CD4-positive, alpha-beta T cell treated with Interleukin-4 for 4 hours (primary cell): ENCODE measurements around the gene ANGPT4.

Source experiments
- DNase-seq: peaks from one replicate; pipeline ENCODE4 v3.0.0-alpha.2; 2020

Gene ANGPT4

DNA sequence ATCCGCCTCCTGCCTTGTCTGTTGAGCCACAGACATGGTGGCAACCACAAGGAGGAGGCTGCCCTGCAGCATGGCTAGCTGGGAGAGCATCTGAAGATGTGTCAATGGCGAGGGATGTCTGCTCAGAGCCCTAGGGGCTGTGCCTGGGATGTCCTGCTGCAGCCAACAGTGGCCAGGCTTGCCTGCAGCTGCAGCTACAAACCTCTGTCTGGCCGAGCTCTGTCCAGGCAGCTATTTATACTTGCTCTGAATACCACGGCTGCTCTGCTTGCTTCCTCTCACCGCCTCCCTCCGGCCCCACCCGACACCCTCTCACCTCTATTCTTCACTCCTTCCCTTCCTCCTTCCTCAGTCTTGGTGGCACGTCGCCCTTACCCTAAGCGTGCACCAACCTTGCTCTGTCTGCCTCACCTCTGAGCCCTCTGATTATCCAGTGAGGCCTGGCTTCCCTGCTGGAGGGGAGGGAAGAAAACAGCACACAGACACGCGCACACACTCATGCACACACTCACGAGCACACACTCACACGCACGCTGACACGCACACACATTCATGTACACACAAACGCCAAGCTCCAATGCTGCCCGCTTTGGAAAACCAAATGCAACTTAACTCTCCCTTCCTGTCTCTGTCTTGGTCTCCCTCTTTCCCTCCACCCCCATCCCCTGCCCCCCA lies at the start of gene ANGPT4:
ANGPT4 (minus strand) TSS at position 210 of the 675 bp plus-strand sequence; CDS start at position 90, 120 bp downstream.
- DNase-seq: no peak

- no peak for DNase-seq
Observed at GRCh38 chr20:963795-964194, 47.7 kb upstream of the ANGPT4 start.

GRCh38 chr20:962683-963082 lies 46.5 kb upstream of the ANGPT4 start:
- DNase-seq: no peak

DNA sequence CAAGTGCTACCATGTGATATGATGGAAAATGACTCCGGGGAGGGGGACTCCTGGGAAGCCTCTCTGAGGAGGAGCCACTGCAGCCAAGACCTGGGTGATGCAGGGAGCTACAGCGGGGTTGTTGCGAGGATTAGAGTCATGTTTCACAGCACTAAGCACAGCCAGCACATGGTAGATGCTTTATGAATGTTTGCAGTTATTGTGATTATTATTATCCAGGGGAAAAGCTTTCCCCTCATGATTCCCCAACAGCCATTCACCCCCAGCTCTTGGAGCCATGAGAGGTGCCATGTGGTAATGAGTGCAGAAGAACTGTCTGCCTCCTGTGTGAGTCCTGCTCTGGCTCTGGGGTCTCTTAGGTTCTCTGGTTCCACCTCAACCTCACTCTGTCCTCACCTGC lies 46.1 kb upstream of the ANGPT4 start:
- no peak for DNase-seq

DNA sequence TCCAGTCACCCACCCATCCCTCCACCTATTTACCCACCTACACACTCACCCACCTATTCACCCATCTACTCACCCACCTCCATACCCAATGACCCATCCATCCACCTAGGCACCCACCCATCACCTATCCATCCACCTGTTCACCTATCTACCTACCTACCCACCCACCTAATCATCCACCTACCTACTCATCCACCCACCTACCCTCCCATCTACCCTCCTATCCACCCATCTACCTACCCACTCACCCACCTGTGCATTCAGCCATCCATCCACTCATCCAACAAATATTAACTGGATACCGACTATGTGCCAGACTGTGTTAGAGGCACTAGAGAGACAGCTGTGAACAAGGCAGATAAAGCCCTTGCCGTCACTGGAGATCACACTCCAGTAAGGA lies 45.6 kb upstream of the ANGPT4 start:
- DNase-seq: no peak

- DNase-seq: no peak
Observed at GRCh38 chr20:959996-960615, 44.0 kb upstream of the ANGPT4 start.

DNA sequence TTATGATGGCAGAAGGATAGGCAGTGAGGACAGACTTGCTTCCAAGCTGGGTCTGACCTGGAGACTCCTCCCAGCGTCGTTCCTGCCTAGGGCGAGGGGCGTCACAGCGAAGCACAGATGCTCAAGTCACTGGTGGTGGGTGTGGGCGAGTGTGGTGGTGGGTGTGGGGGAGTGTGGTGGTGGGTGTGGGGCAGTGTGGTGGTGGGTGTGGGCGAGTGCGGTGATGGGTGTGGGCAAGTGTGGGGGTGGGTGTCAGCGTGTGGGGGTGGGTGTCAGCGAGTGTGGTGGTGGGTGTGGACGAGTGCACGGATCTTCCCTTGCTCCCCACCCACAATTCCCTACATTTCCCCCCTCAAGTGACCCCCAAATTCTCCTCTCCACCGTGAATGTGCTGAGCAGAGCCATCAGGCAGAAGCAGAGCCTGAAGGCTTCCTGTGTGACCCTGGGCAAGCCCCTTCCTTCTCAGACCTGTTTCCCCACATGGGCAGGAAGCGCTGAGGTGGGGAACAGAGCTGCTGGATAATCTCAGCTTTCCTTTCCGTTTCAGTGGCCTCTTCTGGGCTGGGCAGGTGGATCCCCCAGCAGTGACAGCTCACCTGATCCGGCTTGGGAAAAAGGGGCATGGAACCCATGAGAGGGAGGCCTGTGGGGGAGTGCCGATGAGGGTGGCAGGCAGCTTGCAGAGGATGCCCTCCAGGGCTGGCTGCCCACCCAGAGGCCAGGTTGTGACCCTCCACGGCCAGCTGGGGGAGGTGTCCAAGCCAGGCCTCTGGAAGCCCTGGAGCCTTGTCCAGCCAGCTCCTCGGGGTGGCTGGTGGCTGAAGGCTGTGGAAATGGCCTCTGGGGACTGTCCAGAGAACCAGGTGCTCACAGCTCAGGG lies 43.0 kb upstream of the ANGPT4 start:
- no peak for DNase-seq

DNA sequence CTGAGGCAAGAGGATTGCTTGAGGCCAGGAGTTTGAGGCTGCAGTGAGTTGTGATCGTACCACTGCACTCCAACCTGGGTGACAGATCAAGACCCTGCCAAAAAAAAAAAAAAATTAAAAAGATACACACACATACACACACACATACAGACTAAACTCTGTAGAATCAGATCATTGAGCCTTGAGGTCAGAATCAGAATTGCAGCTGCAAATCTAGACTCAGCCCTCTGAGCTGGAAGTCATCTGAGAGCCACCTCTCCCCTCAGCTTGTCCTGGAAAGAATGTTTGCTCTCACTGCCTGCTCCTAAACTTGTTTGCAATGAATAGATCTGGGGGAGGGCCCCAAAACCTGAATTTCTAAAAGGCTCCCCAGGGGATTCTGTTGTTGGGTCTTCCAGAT lies 41.4 kb upstream of the ANGPT4 start:
- no peak for DNase-seq

DNA sequence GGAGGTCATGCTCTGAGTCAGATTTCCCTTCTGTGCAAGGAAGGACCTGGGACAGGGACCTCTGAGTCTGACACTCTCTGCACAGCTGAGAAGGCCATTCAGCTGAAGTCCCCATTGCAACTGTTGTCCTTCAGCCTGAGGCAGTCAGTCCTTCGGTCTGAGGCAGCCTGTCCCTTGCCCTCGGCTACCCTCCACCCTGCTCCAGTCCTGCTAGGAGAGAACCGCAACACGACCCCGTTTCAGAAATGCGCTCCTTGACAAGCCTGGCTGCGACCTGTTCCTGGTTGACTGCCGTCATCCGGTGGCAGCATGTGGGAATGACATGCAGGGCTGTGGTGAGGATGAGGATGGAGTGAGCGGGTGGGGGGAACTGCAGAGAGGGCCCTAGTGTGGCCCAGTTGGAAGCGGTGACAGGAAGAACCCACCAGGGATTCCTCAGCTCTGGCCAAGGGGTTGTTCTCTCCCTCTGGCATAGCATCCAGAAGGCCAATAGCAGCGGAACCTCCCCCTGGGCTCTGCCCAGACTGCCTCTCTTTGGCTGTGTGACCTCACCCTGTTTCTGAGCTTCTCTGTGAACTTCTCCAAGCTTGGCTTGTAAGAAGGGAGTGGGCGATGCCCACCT lies 40.3 kb upstream of the ANGPT4 start:
- peak; percentile 60 for DNase-seq

- no peak for DNase-seq
Observed at GRCh38 chr20:955656-956055, 39.5 kb upstream of the ANGPT4 start.

DNA sequence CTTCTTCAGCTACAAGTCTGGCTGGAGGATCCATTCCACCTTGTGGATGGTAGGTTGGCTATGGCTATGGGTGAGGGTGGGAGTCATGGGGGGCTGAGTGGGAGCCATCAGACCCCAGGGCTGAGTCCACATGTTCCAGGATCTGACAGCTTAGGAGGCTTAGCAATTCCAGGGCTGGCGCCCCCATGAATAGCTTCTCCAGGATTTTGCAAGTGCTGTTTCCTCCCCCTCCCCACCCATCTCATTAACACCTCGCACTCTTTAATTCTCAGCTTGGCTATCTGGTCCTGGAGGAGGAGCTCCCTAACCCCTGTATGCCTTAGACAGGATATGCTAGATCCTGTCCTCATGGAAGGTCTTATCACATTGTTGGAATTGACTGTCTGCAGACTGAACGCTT lies 39.0 kb upstream of the ANGPT4 start:
- no peak for DNase-seq

DNA sequence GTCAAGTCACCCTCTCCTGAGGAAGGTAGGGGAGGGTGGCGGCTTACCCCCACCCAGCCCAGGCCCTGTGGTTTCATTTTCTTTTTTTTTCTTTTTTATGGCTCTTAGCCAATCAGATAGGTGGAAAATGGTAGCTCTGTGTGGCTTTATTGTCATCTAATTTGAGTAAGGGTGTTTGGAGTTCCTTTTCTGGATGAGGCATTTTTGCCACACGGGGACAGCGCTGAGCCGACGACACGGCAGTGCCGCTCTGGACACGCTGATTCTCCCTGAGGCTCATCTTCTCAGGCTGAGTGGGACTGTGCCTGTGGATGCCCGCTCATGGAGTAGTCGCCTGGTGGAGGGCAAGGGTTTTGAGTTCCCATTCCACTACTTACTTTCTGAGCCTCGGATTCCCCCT lies 37.6 kb upstream of the ANGPT4 start:
- DNase-seq: no peak

DNA sequence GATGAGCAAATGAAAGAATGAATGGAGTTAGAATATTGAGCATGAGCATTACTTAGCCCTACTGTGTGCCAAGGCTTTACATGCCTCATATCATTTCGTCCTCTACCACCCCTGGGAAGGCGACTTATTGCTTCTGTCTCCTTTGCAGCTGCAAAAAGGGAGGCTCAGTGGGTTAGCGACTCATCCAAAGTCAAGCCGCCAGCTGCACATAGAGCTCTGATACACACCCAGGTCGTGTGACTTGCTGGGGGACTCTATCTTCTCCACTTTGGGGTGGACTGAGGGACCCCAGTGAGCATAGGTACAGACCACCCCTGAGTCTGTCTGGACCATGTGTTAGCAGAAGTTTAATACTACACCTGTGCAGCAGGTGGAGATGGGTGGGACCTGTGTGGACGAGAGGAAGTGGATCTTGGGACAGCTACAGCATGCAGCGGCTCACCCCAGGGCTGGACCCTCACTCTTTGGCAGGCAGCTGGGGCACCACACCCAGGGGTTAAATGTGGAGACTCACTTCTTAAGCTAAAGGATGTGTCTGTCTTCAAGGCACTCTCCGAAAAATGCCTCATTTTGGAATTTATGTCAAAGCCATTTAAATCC lies 36.2 kb upstream of the ANGPT4 start:
- DNase-seq: no peak

- DNase-seq: no peak
Observed at GRCh38 chr20:951384-952169, 35.4 kb upstream of the ANGPT4 start.

DNA sequence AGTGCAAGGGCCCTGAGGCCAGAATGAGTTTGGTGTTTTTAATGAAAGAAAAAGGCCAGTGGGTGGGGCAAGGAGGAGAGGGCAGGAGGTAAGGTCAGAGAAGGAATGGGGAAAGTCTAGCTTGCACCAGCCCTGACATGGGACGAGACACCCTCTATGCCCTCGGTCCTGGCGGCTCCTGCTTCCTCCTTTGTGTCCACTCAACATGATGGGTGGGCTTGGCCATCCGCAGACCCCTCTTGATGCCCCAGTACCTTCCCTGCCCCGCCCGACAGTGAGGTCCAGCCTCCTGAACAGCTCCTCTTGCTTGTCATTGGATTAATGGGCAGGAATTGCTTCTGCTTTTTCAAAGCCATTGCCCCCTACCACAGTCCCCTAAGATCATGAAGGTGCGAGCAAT lies 33.6 kb upstream of the ANGPT4 start:
- no peak for DNase-seq

DNA sequence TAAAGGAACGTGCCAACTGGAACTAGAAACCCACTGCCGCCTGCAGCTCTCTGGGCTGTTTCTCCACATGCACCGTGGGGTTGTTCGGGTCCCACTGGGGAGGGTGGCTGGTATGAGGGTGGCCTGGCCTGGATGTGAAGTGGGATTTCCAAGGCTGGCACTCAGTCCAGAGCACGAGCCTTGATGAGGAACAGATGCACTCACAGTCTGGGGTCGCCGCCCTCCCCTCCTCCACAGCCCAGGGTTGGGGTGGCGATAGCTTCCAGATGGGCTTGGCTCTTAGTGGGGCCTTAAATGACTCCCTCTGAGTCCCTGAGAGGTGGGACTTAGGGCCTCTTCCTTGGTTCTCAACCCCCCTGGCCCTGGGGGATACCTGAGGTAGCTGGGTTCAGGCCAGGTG lies 30.7 kb upstream of the ANGPT4 start:
- DNase-seq: no peak

GRCh38 chr20:945841-946240 lies 29.7 kb upstream of the ANGPT4 start:
- no peak for DNase-seq

- DNase-seq: no peak
Observed at GRCh38 chr20:944774-945410, 28.8 kb upstream of the ANGPT4 start.

- DNase-seq: no peak
Observed at GRCh38 chr20:944148-944547, 28.0 kb upstream of the ANGPT4 start.

DNA sequence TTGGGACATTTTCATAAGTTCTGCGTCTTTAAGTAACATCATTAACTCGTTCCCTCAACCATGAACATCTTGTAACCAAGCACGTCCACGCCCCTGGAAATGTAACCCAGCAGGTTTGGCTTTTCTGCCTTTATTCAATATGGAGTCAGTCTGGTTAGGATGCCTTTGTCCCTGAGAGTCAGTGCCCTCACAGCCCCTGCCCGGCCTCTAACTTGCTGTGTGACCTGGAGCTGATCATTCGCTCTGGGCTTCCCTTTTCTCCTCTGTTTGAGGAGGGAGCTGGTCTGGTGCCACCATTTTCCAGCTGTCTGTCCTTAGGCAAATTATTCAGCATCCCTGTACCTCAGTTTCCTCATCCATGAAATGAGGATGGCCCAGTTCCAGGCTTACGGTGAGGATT lies 26.5 kb upstream of the ANGPT4 start:
- DNase-seq: no peak

DNA sequence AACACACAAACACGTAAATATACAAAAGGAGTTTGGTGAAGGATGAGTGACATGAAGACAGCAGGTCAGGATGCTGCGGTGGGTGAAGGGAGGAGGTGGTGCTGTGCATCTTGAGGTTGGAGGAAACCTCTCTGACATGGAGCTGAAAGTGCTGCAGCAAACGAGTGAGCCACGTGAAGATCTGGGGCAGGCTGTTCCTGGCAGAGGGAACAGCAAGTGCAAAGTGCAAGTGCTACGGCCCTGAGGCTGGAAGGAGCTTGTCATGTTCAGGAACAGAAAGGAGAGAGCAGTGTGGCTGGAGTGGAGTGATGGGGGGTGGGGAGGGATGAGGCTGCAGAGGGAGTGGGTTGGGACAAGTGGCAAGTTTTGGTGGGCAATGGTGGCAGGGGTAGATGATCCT lies 24.8 kb upstream of the ANGPT4 start:
- no peak for DNase-seq

DNA sequence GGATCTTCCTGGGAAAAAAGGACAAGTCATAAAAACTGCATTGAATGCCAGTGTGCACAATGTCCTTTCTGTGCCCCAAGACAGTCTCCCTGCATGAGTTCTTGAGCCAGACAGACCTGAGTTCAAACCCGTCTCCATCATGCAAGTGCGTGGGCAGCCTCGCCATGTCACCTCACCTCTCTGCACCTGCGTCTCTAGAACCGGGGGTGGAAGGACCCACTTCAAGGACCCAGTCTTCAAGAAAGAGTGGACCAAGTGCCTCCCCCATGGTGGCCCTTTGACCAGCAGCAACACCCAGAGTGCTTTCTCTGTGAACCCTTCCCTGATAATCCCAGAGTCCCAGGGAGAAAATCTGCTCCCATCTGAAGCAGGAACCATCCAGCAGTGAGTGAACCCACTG lies 23.5 kb upstream of the ANGPT4 start:
- no peak for DNase-seq
